ENCODE measurements around the gene MRPL52.

Gene MRPL52

GRCh38 chr14:22883173-22883976 lies 53.7 kb downstream of the MRPL52 start, which contains the start of gene REM2:
Gene REM2 (plus strand): TSS chr14:22883222. CDS start chr14:22883288, 66 bp downstream.
- DNase-seq = no peak

- no peak for DNase-seq
Measured at GRCh38 chr14:22884076-22884737, 54.5 kb downstream of the MRPL52 start.

All from CD4-positive, alpha-beta T cell treated with Interleukin-15 for 1 hour (primary cell).